Measurements from ENCODE around the gene ACYP1.

The ACYP1 gene

DNA sequence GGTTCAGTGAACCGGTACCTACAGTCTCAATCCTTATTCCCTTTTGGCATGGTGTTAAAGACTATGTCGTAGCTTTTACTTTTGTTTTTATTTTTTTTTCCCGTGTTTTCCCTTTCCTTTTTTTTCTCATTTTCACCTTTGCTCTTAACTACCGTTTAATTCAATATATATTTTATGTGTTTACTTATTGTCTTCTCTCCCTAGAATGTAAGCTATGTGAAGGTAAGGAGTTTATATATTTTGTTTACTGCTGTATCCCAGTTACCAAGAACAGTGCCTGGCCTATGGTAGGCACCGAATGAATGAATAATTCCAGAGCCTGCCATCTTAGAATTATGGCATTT lies 12.3 kb downstream of the ACYP1 start:
- H4K20me1 ChIP-seq (ENCODE audit: insufficient read depth, low read length) = no peaks in the 10 kb centered on the region
- no peaks in the 10 kb centered on the region for H3K9me3 ChIP-seq (ENCODE audit: insufficient read depth, low read length, severe bottlenecking)
- DNase-seq (no peak), ATAC-seq (ENCODE audit: insufficient read depth, low read depth) (no peak)
- peaks cover 34% of the 10 kb centered on the region for H3K36me3 ChIP-seq (ENCODE audit: insufficient read depth, low read length)
- H3K4me2 ChIP-seq (ENCODE audit: insufficient read depth, low read length) = peak overlapping the region; percentile 66
- H3K4me3 ChIP-seq (ENCODE audit: low read depth in 1 of 2, low read length in 2 of 2) = peak overlapping the region; percentile 55 to 72; a peak in 3 of 4 replicates
- peaks cover 32% of the 10 kb centered on the region for H3K4me1 ChIP-seq (ENCODE audit: insufficient read depth, low read length)
- H3K79me2 ChIP-seq (ENCODE audit: insufficient read depth, low read length) = peaks cover 54% of the 10 kb centered on the region
- H3K27me3 ChIP-seq (ENCODE audit: insufficient read depth, low read length, poor library complexity) = no peaks in the 10 kb centered on the region
- TF ChIP-seq, protein P1, sequence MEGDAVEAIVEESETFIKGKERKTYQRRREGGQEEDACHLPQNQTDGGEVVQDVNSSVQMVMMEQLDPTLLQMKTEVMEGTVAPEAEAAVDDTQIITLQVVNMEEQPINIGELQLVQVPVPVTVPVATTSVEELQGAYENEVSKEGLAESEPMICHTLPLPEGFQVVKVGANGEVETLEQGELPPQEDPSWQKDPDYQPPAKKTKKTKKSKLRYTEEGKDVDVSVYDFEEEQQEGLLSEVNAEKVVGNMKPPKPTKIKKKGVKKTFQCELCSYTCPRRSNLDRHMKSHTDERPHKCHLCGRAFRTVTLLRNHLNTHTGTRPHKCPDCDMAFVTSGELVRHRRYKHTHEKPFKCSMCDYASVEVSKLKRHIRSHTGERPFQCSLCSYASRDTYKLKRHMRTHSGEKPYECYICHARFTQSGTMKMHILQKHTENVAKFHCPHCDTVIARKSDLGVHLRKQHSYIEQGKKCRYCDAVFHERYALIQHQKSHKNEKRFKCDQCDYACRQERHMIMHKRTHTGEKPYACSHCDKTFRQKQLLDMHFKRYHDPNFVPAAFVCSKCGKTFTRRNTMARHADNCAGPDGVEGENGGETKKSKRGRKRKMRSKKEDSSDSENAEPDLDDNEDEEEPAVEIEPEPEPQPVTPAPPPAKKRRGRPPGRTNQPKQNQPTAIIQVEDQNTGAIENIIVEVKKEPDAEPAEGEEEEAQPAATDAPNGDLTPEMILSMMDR (IDR thresholded peaks at IDR 0.05; ENCODE audit: borderline replicate concordance, extremely low read depth, low read length, poor library complexity, severe bottlenecking) = no peak
- TF ChIP-seq EZH2 (IDR thresholded peaks at IDR 0.05; ENCODE audit: borderline replicate concordance, low read depth, low read length, severe bottlenecking) = no peak
- peak overlapping the region; percentile 91 for H3K27ac ChIP-seq (ENCODE audit: low read length)
- H3K9ac ChIP-seq (ENCODE audit: low read depth, low read length) = peak overlapping the region; percentile 86
- peak overlapping the region; percentile 92 for H2AFZ ChIP-seq (ENCODE audit: low read depth, low read length)

DNA sequence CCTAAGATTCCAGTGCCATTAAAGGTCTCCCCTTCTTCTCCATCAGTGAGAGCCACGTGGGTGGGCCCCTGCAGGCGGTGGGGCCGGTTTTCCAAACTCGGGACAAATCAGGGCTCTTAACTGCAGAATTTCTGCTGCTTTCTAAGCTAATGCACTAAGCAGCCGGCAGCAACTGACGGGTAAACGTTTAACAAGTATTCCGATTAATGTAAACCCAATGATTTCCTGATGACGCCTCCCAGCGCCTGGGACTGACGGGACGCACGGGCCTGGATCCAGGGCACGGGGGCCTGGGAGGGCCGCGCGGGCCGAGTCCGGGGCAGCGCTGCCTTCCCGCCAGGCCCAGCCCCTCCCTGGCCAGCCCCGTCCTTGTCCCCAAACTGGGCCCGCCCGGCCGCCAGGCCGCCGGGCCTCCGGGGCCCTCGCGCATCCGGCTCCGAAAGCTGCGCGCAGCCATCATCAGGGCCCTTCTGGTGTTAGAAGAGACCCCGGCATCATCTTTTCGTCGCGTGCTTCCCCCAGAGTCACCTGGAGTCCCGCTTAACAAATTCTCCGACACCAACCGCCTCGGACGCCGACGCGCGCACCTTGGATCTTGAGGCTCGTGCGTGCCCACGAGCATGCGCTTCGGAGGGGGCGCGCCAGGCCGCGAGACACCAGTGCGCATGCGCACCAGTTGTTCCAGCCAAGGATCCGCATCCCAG lies 12.8 kb downstream of the ACYP1 start, which contains the start of gene MLH3:
Gene MLH3, minus strand, starts transcription at position 616 of the 704 bp plus-strand sequence. CDS start 1,812 bp downstream, outside the sequence.
- H3K79me2 ChIP-seq (ENCODE audit: insufficient read depth, low read length) = peaks cover 59% of the 10 kb centered on the region

DNA sequence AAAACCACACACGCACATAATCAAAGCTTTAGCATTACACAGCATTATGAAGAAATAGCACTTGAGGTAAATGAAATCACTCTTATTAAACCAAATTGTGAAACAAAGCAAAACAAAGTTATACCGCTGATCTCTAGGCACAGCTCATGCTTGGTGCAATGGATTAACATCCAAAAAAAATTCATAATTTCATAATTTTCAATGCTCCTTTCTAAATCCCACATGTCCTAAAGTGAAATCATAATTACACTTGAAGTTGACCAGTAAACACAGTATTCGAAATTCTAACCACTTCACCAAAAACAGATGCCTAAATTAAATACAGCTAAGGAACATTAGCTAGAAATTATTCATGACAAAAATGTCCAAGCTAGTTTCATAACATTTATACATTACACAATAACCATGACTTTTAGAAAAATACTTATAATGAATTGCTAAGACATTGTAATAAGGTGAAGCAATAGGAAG lies 14.1 kb downstream of the ACYP1 start:
- Histone ChIP-seq H3K27me3 (ENCODE audit: insufficient read depth, low read length, poor library complexity) (no peaks in the 10 kb centered on the region), H2AFZ (ENCODE audit: low read depth, low read length) (no peak overlapping the region), H4K20me1 (ENCODE audit: insufficient read depth, low read length) (no peaks in the 10 kb centered on the region), H3K36me3 (ENCODE audit: insufficient read depth, low read length) (peaks cover 24% of the 10 kb centered on the region), H3K9ac (ENCODE audit: low read depth, low read length) (no peak overlapping the region; the same call in 1 of the 2 replicates), H3K4me2 (ENCODE audit: insufficient read depth, low read length) (peak overlapping the region; percentile 66), H3K4me1 (ENCODE audit: insufficient read depth, low read length) (peaks cover 49% of the 10 kb centered on the region), H3K27ac (ENCODE audit: low read length) (no peak overlapping the region), H3K79me2 (ENCODE audit: insufficient read depth, low read length) (peaks cover 63% of the 10 kb centered on the region), H3K9me3 (ENCODE audit: insufficient read depth, low read length, severe bottlenecking) (no peaks in the 10 kb centered on the region), H3K4me3 (ENCODE audit: low read depth in 1 of 2, low read length in 2 of 2) (peak overlapping the region in 1 of 2 experiments; percentile 72; a peak in 1 of 4 replicates)
- DNase-seq (no peak), ATAC-seq (ENCODE audit: insufficient read depth, low read depth) (no peak)
- TF ChIP-seq, protein P1 (IDR thresholded peaks at IDR 0.05; ENCODE audit: borderline replicate concordance, extremely low read depth, low read length, poor library complexity, severe bottlenecking) = no peak
- no peak for TF ChIP-seq EZH2 (IDR thresholded peaks at IDR 0.05; ENCODE audit: borderline replicate concordance, low read depth, low read length, severe bottlenecking)

More for the DNA sequence above, 12.8 kb downstream of the ACYP1 start, which contains the start of gene MLH3:
- Histone ChIP-seq H3K4me2 (ENCODE audit: insufficient read depth, low read length) (peak within 1 kb of the TSS; percentile 66), H2AFZ (ENCODE audit: low read depth, low read length) (peak within 1 kb of the TSS; percentile 92), H3K36me3 (ENCODE audit: insufficient read depth, low read length) (peaks cover 30% of the 10 kb centered on the region), H3K27me3 (ENCODE audit: insufficient read depth, low read length, poor library complexity) (no peaks in the 10 kb centered on the region), H3K9ac (ENCODE audit: low read depth, low read length) (peak within 1 kb of the TSS; percentile 86), H4K20me1 (ENCODE audit: insufficient read depth, low read length) (no peaks in the 10 kb centered on the region), H3K9me3 (ENCODE audit: insufficient read depth, low read length, severe bottlenecking) (no peaks in the 10 kb centered on the region), H3K4me3 (ENCODE audit: low read depth in 1 of 2, low read length in 2 of 2) (peak within 1 kb of the TSS; percentile 55 to 72; a peak in 3 of 4 replicates), H3K4me1 (ENCODE audit: insufficient read depth, low read length) (peaks cover 37% of the 10 kb centered on the region), H3K27ac (ENCODE audit: low read length) (peak within 1 kb of the TSS; percentile 91)
- TF ChIP-seq, protein P1 (IDR thresholded peaks at IDR 0.05; ENCODE audit: borderline replicate concordance, extremely low read depth, low read length, poor library complexity, severe bottlenecking) = peak; percentile 2
- TF ChIP-seq EZH2 (IDR thresholded peaks at IDR 0.05; ENCODE audit: borderline replicate concordance, low read depth, low read length, severe bottlenecking) = no peak
- peak; percentile 84 for DNase-seq
- ATAC-seq (ENCODE audit: insufficient read depth, low read depth) = peak; percentile 82

All from DND-41 (cell line).